NCI-H510A (cell line): ENCODE results near the gene ZNF41.

ENCODE experiments used
- DNase-seq: peaks from one replicate; lab custom pipeline; 2025; lab: John Stamatoyannopoulos, UW

ZNF41 gene

DNA sequence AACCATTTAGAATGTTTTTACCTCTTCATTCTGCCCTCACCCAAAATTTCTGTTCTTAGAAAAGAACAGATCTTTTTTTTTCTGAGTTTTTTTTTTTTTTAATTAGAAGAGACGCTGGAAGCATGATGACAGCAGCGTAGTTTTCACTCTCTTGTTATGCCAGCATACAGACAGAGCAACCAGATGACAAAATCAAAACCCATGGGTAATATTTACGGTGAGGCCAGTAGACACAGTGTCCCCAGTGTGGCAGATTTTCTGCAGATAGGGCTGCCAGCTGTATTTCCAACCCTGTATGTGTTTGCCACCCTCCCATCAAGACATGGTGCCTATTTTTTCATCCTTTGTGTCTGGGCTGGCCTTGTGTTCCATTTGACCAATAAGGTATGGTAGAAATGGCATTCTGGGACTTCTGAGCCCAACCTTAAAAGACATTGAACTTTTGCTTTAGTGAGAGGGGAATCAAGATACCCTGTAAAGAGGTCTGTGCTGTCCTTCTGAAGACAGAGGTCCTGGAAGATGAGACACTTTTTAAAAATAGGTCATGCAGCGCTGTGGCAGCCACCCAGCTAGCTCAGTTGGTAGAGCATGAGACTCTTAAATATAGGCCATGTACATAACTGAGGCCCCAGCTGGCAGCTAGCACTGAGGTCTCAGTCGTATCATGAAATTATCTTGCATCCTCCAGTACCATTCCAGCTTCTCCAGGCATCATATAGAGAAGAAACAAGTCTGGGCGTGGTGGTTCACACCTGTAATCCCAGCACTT, 6.7 kb upstream of the ZNF41 start:
- DNase-seq, result no peak

DNA sequence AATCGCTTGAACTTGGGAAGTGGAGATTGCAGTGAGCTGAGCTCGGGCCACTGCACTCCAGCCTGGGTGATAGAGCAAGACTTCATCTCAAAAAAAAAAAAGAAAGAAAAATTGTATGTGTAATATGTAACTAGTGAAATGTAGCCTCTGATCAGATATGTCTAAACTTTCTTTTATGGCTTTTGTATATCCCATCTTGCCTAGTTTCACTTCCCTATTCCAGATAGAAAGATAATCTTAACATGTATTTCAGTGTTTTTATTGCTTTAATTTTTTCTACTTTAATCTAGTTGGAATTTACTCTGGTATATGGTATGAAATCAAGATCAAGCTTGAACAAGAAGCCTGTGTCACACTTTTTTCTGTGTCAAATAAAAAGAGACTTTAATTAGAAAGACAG, 1.9 kb upstream of the ZNF41 start:
- DNase-seq, result no peak

DNA sequence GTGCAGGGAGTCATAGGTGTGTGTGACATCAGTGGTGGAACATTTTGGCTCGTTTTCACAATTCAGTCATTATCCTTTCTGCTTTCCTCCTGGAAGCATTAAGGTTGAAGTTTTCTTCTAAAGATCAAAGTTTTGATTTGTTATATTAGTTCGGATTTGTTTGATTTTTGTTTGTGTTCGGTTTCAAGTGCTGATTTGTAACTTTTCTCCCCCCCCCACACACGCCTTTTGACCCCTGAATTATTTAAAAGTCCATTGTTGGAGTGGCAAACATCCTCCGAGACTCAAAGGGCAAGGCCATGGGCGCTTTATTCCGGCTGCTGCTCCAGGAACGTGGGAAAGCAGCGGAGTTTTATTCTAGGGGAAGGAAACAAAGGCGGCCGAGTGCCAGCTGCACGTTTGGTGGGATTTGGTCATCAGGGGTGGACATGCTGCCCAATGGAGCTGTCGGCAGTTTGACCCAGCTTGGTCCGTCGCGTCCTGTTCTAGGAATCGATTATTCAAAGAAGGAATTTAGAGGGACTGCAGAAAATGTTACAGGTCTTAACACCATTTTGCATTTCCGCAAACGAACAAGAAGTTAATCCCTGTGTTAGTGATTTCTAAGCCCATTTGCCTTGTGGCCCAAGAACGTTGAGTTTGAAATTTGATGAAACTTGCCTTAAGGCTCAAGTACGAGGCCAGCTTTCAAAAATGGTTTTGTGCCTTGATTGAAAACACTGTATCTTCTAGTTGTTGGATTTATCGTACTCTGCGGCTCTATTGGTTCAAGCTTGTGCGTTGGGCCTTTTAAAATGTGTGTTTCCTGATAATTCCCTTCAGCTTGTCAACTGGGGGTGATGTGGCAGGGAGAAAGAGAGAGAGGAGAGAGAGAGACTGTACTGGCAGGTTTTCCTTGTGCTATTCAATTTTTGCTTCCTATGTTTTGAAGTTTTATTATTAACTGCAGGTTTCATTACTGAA, 565 bp upstream of the ZNF41 start:
- no peak for DNase-seq

DNA sequence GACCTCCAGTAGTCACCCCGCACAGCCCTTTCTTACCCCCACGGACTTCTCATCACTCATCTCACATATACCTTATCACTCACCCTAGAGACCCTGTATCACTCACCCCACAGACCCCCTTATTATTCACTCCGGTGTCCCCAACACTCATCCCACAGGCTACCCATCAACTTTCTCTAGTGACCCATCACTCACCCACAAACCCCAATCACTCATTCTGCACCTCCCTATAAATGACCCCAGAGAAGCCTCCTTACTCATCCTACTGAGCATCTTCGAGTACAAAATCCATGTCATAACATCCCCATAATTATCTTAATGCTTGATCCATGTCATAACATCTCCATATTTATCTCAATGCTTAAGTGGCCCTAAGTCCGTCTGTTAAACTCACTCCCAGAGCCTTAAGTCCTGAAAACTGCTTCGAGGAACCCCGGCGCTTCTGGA, 934 bp downstream of the ZNF41 start:
- no peak for DNase-seq

DNA sequence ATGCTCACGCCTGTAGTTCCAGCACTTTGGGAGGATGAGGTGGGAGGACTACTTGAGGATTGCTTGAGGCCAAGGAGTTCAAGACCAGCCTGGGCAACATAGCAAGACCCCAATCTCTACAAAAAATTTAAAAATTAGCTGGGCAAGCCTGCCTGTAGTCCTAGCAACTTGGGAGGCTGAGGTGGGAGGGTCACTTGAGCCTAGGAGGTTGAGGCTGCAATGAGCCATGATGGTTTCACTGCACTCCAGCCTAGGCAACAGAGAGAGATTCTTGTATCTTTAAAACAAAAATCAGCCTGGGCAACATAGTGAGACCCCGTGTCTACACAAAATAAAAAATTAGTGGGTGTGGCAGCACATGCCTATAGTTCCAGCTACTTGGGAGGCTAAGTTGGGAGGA, 1.9 kb downstream of the ZNF41 start:
- DNase-seq, result no peak

DNA sequence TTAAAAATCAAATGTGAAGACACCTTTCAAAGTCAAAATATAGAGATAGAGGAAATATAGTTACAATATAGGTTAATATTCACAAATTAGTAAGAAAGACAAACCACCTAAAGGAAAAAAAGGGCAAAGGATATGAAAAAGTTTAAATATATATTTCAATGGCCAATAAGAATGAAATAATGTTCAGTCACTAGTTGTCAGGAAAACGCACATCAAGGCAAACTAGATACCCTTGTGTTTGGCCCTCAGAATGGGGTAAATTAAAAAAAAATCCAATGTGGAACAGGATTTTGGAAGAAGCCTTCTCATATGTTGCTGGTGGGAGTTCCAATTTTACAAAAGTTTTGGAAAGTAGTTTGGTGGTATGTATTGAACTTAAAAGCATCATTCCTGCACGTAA, 2.4 kb downstream of the ZNF41 start:
- no peak for DNase-seq

DNA sequence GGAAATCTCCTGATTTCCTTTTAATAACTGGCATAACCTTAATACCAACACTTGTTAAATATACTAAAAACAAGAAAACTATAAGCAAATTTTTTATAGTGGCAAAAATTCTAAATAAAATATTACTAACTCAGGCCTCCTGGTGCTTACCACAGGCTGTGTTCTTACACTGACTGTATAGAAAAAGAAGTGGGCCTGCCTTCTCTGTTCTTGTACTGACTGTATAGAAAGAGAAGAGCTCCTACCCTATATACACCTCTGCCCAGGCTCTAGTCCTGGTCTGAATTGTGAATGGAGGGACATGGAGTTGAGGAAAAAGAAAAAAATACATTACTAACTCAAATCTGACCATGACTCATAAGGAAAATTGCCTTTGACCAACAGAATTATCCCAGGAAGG, 7.5 kb downstream of the ZNF41 start:
- no peak for DNase-seq

DNA sequence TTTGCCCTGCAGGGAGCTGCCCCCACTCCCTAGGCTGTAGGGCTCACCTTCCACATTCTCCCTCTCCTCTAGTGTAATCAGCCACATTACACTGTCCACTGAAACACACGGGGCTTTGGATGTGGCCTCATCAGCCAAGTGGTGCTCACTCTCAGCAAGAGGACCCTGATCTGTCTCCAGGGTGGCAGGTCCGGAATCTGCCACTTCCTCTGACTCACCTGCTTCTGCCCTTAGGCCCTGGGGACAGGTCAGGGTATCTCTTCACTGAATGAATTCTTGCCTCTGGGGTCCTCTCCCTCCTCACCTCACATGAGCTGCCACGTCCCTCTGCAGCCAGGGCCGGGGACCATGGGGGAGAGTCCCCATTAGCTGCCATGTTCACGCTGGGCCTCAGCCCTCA, 15.9 kb downstream of the ZNF41 start:
- no peak for DNase-seq

DNA sequence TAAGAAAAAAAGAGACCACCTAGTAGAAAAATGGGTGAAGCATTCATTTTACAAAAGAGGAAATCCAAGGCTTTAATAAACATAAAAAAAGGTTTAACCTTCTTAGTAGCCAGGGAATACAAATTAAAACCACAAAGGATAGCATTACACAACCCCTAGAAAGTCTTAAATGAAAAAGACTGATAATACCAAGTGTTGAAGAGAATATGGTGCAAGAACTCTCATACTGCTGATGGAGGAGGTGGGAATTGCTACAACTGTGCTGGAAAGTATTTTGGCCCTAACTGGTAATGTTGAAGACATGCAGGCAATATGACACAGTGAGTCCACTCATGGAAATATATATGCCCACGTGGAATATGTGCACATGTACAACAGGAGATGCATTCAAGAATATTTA, 22.5 kb downstream of the ZNF41 start:
- DNase-seq, result no peak

DNA sequence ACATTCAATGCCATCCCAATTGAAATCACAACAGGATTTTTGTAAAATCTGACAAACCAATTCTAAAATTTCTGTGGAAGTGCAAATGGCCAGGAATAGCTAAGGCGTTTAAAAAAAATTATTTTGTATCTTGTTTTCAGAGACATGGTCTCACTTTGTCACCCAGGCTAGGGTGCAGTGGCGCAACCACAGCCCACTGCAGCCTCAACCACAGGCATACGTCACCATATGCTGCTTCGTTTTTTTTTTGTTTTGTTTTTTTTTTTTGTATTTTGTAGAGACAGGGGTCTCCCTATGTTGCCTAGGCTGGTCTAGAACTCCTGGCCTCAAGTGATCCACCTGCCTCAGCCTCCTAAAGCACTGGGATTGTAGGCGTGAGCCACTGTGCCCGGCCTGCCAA, 24.5 kb downstream of the ZNF41 start:
- DNase-seq, result no peak

DNA sequence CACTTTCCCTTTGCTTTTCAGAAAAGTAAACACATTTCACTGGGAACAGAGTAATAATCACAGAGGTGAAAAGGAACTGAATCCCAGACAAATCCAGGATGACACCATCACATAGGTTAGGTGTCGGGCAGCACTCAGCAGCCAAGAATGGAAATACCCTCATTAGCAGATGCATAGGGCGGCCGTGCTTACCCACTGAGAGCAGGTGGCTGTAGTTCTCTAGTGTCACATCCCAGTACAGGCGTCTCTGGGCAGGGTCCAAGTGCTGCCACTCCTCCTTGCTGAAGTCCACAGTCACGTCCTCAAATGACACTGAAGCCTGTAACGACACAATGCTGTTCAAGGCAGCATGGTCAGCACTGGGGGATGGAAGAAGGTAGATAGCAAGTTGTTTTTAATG, 26.9 kb downstream of the ZNF41 start:
- DNase-seq, result no peak

DNA sequence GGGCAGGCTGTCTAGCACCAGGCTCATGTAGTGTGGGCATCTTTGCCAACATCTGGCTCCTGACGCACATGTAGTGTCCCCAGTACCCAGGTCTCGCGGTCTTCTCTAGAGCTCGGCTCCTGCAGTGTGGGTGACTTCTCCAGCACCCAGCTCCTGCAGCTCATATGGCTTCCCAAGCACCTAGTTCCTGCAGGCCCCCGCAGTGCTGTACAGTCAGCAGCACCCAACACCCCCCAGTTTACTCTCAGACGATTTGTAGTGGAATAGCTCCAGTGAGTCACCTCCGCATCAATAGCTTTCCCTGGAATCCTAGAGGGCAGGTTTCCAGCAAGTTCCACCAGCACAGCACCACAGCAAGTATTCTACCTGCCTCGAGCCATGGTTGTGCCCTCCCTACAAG, 30.9 kb downstream of the ZNF41 start:
- no peak for DNase-seq

DNA sequence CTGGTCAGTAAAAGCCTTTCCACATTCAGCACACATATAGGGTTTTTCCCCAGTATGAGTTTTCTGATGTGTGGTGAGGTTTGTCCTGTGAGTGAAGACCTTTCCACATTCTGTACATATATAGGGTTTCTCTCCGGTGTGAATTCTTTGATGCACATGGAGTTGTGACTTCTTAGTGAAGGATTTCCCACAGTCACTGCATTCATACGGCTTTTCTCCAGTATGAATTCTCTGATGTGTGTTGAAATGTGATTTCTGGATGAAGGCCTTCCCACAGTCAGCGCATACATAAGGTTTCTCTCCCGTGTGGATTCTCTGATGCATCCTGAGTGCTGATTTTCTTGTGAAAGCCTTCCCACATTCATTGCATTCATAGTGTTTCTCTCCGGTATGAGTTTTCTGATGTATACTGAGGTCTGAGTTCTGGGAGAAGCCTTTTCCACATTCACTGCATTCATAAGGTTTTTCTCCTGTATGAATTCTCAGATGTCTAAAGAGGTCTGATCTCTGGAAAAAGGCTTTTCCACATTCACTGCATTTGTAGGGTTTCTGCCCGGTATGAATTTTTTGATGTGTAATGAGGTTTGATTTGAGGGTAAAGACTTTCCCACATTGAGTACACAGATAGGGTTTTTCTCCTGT, 34.7 kb downstream of the ZNF41 start:
- no peak for DNase-seq

DNA sequence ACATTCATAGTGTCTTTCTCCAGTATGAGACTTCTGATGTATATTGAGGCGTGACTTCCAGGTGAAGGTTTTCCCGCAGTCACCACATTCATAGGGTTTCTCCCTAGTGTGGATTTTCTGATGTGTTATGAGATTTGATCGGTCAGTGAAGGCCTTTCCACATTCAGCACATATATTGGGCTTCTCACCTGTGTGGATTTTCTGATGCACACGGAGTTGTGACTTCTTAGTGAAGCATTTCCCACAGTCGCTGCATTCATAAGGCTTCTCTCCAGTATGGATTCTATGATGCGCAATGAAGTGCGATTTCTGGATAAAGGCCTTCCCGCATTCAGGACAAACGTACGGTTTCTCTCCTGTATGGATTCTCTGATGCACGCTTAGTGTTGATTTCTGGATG, 35.4 kb downstream of the ZNF41 start:
- no peak for DNase-seq

DNA sequence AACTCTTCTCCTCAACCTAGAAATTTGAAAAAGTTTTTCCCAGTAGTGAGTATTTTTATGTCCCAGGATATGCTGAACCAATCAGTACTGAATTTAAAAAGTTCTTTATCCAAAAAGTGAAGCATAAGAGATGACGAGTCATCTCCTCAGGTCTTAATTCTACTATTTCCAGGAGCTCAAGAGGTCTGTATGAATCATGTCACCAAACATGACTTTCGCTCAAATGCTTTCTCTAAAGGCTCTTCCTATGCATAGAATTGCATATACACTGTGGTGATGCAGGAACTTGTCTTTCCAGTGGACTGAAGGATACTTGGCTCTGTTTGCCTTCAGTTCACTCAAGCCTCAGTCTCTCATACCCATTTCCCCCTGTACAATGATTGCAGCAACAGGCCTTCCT, 36.1 kb downstream of the ZNF41 start:
- no peak for DNase-seq

DNA sequence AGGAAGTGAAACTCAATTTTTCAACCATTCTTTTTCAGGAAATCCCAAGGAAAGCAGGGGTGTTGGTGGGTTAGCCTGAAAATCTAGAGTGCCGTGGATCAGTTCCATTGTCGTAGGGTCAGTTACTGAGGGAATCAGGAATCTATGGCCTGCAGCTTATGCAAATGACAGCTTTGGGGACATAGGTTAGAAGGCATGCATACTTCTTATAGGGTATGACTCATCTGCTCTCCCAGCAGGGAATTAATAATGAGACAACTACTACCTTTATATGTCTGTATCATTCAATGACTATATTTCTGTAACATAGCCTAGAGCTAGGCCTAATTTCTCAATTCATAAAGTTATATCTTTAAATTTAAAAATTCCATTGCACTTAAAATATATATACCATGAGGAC, 36.6 kb downstream of the ZNF41 start:
- DNase-seq, result no peak

DNA sequence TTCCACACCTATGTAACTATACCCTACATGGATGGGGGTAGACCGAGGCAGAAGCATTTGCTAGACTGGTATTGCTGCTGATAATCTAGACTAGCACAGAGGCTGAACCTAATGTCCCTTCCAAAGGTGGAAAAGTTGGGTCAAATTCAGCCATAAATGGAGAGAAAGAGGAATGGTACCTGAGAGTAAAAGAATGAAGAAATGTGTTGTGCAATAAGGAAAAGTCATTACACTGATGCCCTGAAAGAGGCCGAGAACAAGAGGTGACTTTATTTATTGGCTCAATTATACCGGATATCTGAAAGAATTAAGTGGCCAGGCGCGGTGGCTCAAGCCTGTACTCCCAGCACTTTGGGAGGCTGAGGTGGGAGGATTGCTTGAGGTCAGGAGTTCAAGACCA, 52.1 kb downstream of the ZNF41 start:
- DNase-seq, result no peak

DNA sequence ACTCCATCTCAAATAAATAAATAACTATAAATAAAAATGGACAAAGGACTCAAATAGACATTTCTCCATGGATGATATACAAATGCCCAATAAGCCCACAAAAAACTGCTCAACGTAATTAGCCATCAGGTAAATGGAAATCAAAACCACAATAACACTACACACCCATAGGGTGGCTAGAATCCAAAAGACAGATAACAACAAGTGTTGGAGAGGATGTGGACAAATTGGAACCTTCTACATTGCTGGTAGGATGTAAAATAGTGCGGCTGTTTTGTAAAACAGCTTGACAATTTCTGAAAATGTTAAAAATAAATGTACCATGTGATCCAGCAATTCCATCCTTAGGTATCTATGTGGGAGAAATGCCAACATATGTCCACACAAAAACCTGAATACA, 60.6 kb downstream of the ZNF41 start:
- DNase-seq, result no peak

DNA sequence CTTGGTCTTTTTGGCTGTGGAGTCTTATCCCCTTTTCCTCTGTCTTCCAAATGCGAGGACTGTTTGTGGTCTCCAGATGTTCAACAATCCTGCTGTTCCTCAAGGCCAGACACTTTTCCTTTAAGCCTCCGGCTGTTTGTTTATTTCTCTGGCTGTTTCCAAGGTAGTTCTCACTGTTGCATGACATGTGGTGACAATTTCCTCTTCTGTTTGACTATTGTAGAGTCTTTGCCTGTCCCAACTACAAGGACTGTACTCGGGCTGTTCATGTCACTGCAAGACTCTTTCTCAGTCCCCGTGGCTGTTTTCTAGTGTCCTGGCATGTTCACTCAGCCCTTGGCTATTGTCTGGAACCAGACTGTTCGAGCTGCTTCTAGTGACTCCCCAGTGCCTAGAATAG, 62.1 kb downstream of the ZNF41 start:
- no peak for DNase-seq

DNA sequence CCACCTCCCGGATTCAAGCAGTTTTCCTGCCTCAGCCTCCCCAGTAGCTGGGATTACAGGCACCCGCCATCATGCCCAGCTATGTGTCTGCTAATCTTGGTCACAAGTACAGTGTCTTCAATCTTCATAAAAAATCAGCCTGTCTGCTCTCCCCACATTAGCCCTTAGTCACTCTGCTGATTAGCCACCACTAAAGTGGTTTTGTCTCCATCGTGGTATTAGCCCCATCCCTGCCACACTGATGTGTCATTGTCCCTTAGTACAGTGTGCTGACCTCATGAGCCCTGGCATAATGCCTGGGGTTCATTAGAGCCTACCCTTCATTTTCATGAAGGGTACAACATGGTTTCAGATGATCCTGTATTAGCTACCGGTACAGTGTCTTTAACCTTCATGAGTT, 62.8 kb downstream of the ZNF41 start:
- no peak for DNase-seq

DNA sequence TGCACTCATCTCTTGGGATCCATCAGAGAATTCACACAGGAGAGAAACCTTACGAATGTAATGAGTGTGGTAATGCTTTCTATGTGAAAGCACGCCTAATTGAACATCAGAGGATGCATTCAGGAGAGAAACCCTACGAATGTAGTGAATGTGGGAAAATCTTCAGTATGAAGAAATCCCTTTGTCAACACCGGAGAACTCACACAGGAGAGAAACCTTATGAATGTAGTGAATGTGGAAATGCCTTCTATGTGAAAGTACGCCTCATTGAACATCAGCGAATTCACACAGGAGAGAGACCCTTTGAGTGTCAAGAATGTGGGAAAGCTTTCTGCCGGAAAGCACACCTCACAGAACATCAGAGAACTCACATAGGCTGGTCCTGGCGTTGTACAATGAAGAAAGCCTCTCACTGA, 69.8 kb downstream of the ZNF41 start:
- no peak for DNase-seq
